Activated CD8-positive, alpha-beta T cell treated with anti-CD3 and anti-CD28 coated beads for 36 hours (primary cell): ENCODE data around the gene BRF1. TPM values are rescaled to one million over a fixed set of nuclear protein-coding genes. Genes with fewer than 3 reads are reported as not detected.

ENCODE experiments used
- ATAC-seq: fragments of 200-7000 bp; cut with Tn5 transposase; one replicate; pipeline ENCODE4 v1.10.0; 2021; ENCODE audit warnings: mild to moderate bottlenecking, moderate library complexity
- CTCF ChIA-PET: fragments of 350-600 bp; sonication (Branson Sonifier 250); formaldehyde crosslinking; loops from one replicate; lab custom pipeline; 2021; ENCODE audit warnings: antibody characterized with exemption; lab: Charles Lee
- POLR2A ChIA-PET: fragments of 350-600 bp; sonication (Branson Sonifier 250); formaldehyde crosslinking; loops from one replicate; lab custom pipeline; 2021; ENCODE audit warnings: antibody characterized with exemption; lab: Charles Lee
- DNase-seq: peaks from one replicate; pipeline ENCODE4 v3.0.0-alpha.2; 2020
- H3K27ac Mint-ChIP-seq: one replicate; pipeline ENCODE4 v1.8.0; 2021; ENCODE audit warnings: mild to moderate bottlenecking, mixed read lengths
- H3K27me3 Mint-ChIP-seq: one replicate; pipeline ENCODE4 v1.8.0; 2021; ENCODE audit warnings: mixed read lengths
- H3K36me3 Mint-ChIP-seq: one replicate; pipeline ENCODE4 v1.8.0; 2021; ENCODE audit warnings: low read depth, mixed read lengths
- H3K4me1 Mint-ChIP-seq: one replicate; pipeline ENCODE4 v1.8.0; 2021; ENCODE audit warnings: low read depth, mixed read lengths
- H3K4me3 Mint-ChIP-seq: one replicate; pipeline ENCODE4 v1.8.0; 2021; ENCODE audit warnings: mild to moderate bottlenecking, moderate library complexity, mixed read lengths
- H3K9me3 Mint-ChIP-seq: one replicate; pipeline ENCODE4 v1.8.0; 2021; ENCODE audit warnings: mixed read lengths
- intact Hi-C: fragments of 100-400 bp; cut with micrococcal nuclease; formaldehyde crosslinking; loops from one replicate; pipeline ENCODE4 v1.10.0; 2022
- total RNA-seq, 2 experiments: library from RNA; stranded (reverse); gene quantifications; one replicate each; pipeline ENCODE4 v1.2.3, GENCODE V29; 2021
- TF ChIP-seq, protein P1 (sequence below): fragments of 200-600 bp; IDR thresholded peaks from one replicate; pipeline ENCODE4 v1.8.0; 2022; ENCODE audit warnings: antibody characterized with exemption, mild to moderate bottlenecking

Gene BRF1
- total RNA-seq, 2 experiments from 2014 or later = 25.3 to 26.6 TPM

DNA sequence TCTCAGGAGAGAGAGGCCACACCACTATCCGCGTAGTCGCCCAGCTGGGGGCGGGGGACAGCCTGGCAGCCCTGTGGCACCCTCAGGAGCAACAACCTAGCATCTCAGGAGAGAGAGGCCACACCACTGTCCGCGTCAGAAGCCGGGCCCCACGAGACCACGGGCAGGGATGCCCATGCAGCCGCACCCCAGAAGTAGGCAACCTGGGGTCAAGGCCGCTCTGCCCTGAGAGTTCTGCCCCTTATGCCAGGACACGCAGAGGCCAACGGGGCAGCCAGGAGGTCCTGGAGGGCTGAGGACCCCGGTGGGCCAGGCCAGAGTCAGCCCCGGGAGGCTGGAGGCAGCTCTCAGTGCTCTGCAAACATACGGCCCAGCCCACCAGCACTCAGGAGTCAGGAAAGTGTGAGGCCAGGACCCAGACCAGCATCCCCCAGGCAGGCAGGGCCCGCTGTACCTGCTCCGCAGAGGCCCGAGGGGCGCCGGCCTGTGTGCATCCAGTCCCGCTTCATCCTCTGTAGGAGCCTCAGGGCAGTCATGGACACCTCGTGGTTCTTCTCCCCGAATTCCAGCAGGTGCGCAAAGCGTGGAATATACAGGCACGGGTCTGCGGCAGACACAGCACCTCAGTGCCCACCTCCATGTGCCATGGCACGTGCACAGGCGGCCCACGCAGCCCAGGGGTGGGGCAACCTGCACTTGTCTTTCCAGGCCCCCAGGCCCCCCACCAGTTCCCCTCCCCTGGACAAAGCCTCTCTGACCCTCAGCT is 59.8 kb downstream of the BRF1 start:
- Mint-ChIP-seq H3K4me3 (no peak overlapping the region), H3K9me3 (no peaks in the 10 kb centered on the region), H3K27me3 (no peaks in the 10 kb centered on the region), H3K36me3 (peaks cover 7% of the 10 kb centered on the region), H3K4me1 (peaks cover 14% of the 10 kb centered on the region), H3K27ac (no peak overlapping the region)
- ChIA-PET CTCF (no interaction called here), POLR2A (no interaction called here)
- intact Hi-C loops = no loop called here
- DNase-seq (no peak), ATAC-seq (no peak)
- TF ChIP-seq, protein P1, sequence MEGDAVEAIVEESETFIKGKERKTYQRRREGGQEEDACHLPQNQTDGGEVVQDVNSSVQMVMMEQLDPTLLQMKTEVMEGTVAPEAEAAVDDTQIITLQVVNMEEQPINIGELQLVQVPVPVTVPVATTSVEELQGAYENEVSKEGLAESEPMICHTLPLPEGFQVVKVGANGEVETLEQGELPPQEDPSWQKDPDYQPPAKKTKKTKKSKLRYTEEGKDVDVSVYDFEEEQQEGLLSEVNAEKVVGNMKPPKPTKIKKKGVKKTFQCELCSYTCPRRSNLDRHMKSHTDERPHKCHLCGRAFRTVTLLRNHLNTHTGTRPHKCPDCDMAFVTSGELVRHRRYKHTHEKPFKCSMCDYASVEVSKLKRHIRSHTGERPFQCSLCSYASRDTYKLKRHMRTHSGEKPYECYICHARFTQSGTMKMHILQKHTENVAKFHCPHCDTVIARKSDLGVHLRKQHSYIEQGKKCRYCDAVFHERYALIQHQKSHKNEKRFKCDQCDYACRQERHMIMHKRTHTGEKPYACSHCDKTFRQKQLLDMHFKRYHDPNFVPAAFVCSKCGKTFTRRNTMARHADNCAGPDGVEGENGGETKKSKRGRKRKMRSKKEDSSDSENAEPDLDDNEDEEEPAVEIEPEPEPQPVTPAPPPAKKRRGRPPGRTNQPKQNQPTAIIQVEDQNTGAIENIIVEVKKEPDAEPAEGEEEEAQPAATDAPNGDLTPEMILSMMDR = no peak

DNA sequence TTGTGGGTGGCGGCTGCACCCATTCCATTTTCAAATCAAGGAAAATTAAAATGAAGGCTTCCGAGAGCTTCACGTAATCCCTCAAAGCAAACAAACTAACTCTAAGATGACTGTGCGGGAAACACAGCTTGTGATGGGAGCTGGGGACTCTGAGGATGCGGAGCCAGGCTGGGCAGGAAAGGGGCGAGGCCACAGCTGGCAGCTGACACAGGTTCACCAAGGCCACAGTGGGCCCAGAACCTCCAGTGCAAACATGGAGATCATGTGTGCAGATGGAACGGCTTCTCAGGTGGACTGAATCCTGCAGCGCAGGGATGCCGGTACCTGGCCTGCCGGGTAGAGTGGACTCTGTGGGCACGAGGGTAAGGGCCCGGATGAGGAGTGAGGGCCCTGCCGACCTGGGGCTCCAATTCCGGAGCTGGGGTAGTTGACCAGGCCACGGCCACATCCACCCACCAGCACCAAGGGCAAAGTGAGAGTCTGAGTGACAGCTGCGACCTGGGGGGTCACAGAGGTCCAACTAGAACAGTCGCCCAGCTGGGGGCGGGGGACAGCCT is 71.6 kb downstream of the BRF1 start:
- Mint-ChIP-seq H3K27me3 (no peaks in the 10 kb centered on the region), H3K27ac (no peak overlapping the region), H3K9me3 (no peaks in the 10 kb centered on the region), H3K4me1 (no peaks in the 10 kb centered on the region), H3K36me3 (peaks cover 3% of the 10 kb centered on the region), H3K4me3 (no peak overlapping the region)
- ATAC-seq = no peak
- TF ChIP-seq, protein P1 = no peak
- CTCF ChIA-PET = no interaction called here
- intact Hi-C loops = no loop called here
- DNase-seq = no peak
- POLR2A ChIA-PET = no interaction called here

DNA sequence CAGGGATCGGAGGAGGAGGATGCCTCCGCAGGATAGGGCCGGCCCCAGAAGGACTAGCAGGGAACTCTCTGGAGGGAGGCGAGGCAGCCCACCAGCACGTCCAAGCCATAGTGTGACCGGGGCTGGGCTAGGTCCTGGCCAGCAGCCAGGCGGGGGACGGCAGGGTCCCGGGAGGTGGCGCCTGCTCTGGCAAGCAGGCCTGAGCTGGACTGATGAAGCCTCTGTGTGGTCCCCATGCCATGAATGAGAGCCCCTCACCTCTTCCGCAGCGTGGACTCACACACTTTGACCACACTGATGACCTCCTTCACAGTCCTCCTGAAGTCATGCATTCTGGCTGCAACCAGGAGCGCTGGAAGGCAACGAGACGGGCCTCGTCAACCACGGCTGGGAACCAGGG is 72.2 kb downstream of the BRF1 start:
- ChIA-PET POLR2A (no interaction called here), CTCF (no interaction called here)
- TF ChIP-seq, protein P1 = no peak
- peaks cover 3% of the 10 kb centered on the region for H3K36me3 Mint-ChIP-seq
- intact Hi-C loops = no loop called here
- DNase-seq (no peak), ATAC-seq (no peak)
- no peaks in the 10 kb centered on the region for H3K4me1 Mint-ChIP-seq
- no peak overlapping the region for H3K4me3 Mint-ChIP-seq
- no peak overlapping the region for H3K27ac Mint-ChIP-seq
- no peaks in the 10 kb centered on the region for H3K27me3 Mint-ChIP-seq
- H3K9me3 Mint-ChIP-seq = no peaks in the 10 kb centered on the region

DNA sequence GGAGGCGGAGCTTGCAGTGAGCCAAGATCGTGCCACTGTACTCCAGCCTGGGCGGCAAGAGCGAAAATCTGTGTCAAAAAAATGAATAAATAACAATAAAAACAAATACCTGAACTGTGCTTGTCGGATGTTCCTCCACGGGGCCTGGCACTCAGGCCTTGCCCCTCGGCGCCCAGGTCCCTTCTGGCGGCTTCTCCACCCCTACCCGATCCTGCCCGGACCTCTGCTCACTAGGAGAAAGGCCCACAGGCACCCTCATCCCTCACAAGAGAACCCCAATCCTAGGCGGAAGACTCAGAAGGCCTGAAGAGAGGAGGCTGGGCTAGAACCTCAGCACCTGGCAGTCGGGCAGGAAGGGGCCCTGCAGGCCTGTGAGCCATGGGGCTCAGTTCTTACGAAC is 73.5 kb downstream of the BRF1 start:
- Mint-ChIP-seq H3K4me3 (no peak overlapping the region), H3K27me3 (no peaks in the 10 kb centered on the region), H3K27ac (no peak overlapping the region), H3K4me1 (no peaks in the 10 kb centered on the region), H3K36me3 (peaks cover 3% of the 10 kb centered on the region), H3K9me3 (no peaks in the 10 kb centered on the region)
- ATAC-seq = no peak
- ChIA-PET POLR2A (no interaction called here), CTCF (interaction anchor here (1.2 kb wide), 1 partner anchor 20 kb away, joined by 3 read pairs; the partner anchor contains the start of gene BTBD6)
- no peak for DNase-seq
- TF ChIP-seq, protein P1 = no peak
- intact Hi-C loops = no loop called here

DNA sequence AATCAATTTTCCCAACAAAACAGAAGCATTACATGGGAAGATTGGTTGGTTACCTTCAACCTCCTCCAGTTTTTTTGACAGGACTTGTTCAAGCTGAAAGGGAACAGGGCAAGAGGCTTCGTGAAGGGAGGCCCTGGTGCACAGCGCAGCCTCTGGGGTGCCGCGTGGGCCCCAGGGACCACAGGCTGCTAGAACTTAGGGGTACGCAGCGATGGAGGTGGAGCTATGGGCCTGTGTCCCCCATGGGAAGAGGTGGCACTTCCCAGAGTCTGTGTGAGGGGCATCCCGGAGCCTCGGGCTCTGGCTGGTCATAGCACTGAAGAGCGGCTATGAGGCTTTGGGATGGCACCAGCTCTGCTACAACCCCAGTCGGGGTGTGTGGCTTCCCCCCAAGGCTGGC is 74.6 kb downstream of the BRF1 start:
- Mint-ChIP-seq H3K36me3 (peaks cover 3% of the 10 kb centered on the region), H3K27me3 (no peaks in the 10 kb centered on the region), H3K9me3 (no peaks in the 10 kb centered on the region), H3K27ac (no peak overlapping the region), H3K4me1 (no peaks in the 10 kb centered on the region), H3K4me3 (no peak overlapping the region)
- ChIA-PET CTCF (interaction anchor here (1.2 kb wide), 1 partner anchor 22 kb away, joined by 3 read pairs; the partner anchor contains the start of gene BTBD6), POLR2A (no interaction called here)
- ATAC-seq (no peak), DNase-seq (no peak)
- TF ChIP-seq, protein P1 = no peak
- intact Hi-C loops = no loop called here
